Fibroblast of lung (primary cell): Measurements from ENCODE around the gene SCMH1.

Experiments used
- CTCF ChIP-seq, 2 donors: IDR thresholded peaks in 1 of 2; conservative IDR thresholded peaks in 1 of 2; 1 replicate in 1 of 2; 2 replicates in 1 of 2; pipeline ENCODE4 v1.5.1; 2011 to 2012; ENCODE audit warnings: low read length in 2 of 2, control low read depth in 1 of 2, inconsistent platforms in 1 of 2, low read depth in 1 of 2, mild to moderate bottlenecking in 1 of 2
- EZH2 ChIP-seq: IDR thresholded peaks from 2 replicates; pipeline ENCODE4 v1.5.1; 2012; ENCODE audit warnings: low read length, control low read depth, mild to moderate bottlenecking; ENCODE audit errors: missing control alignments

- TF ChIP-seq CTCF (conservative IDR thresholded peaks at IDR 0.05 in 1 of 2, IDR thresholded peaks at IDR 0.05 in 1 of 2; ENCODE audit: low read depth in 1 of 2, low read length in 2 of 2), result no peak
- no peak for TF ChIP-seq EZH2
Observed at GRCh38 chr1:41020109-41020576, 222.0 kb downstream of the SCMH1 start.
